CD14-positive monocyte (primary cell): ENCODE measurements around the gene LETM1. TPM values are rescaled to one million over a fixed set of nuclear protein-coding genes. Genes with fewer than 3 reads are reported as not detected.

Experiments
- DNase-seq, 3 donors: peaks; one replicate each; pipeline ENCODE4 v3.0.0-alpha.2; 2011 to 2022
- H2AFZ ChIP-seq: 2 replicates; pipeline ENCODE4 v1.6.0; 2012; ENCODE audit warnings: mild to moderate bottlenecking, low read depth, low read length, inconsistent platforms; ENCODE audit not compliant: insufficient read depth, poor library complexity, severe bottlenecking
- H3K27ac ChIP-seq, 2 donors: 1 replicate in 1 of 2; 2 replicates in 1 of 2; pipeline ENCODE4 v1.5.1; 2012 to 2013; ENCODE audit warnings: low read length in 2 of 2, control low read depth in 1 of 2, inconsistent platforms in 1 of 2, low read depth in 1 of 2, mild to moderate bottlenecking in 1 of 2
- H3K27me3 ChIP-seq, 2 donors: one replicate each; pipeline versions ENCODE4 v1.6.0 to v1.6.1; 2011 to 2013; ENCODE audit warnings: low read length in 2 of 2; ENCODE audit not compliant: control insufficient read depth in 2 of 2, insufficient read depth in 2 of 2
- H3K36me3 ChIP-seq, 2 donors: replicated peaks in 1 of 2; 1 replicate in 1 of 2; 2 replicates in 1 of 2; pipeline versions ENCODE4 v1.5.1 to v1.6.1; 2012 to 2013; ENCODE audit warnings: low read length in 2 of 2, control low read depth in 1 of 2, inconsistent platforms in 1 of 2, mild to moderate bottlenecking in 1 of 2; ENCODE audit not compliant: insufficient read depth in 2 of 2, control insufficient read depth in 1 of 2
- H3K4me1 ChIP-seq, 2 donors: 1 replicate in 1 of 2; 2 replicates in 1 of 2; pipeline versions ENCODE4 v1.5.1 to v1.6.1; 2012 to 2013; ENCODE audit warnings: low read length in 2 of 2, control low read depth in 1 of 2, inconsistent platforms in 1 of 2, mild to moderate bottlenecking in 1 of 2, moderate library complexity in 1 of 2; ENCODE audit not compliant: insufficient read depth in 2 of 2, control insufficient read depth in 1 of 2
- H3K4me2 ChIP-seq: replicated peaks from 2 replicates; pipeline ENCODE3; 2012; ENCODE audit warnings: low read length, moderate library complexity, mild to moderate bottlenecking; ENCODE audit not compliant: poor library complexity, severe bottlenecking; ENCODE audit errors: extremely low read depth
- H3K4me3 ChIP-seq, 3 experiments: fragments of 200-600 bp in 1 of 3; sonication (generic) in 1 of 3; replicated peaks in 1 of 3; 1 replicate in 2 of 3; 2 replicates in 1 of 3; pipeline ENCODE4 v1.5.1; 2011 to 2013; ENCODE audit warnings: low read length in 3 of 3, mild to moderate bottlenecking in 3 of 3, control low read depth in 2 of 3, low read depth in 2 of 3, inconsistent platforms in 1 of 3, moderate library complexity in 1 of 3
- H3K79me2 ChIP-seq: 2 replicates; pipeline ENCODE4 v1.6.0; 2012; ENCODE audit warnings: mild to moderate bottlenecking, control low read depth, inconsistent platforms, low read length, moderate library complexity; ENCODE audit not compliant: insufficient read depth
- H3K9ac ChIP-seq: 2 replicates; pipeline ENCODE4 v1.6.0; 2017; ENCODE audit warnings: low read length, mild to moderate bottlenecking; ENCODE audit not compliant: insufficient read depth, poor library complexity, severe bottlenecking
- H3K9me3 ChIP-seq, 2 donors: replicated peaks in 1 of 2; 1 replicate in 1 of 2; 2 replicates in 1 of 2; pipeline versions ENCODE4 v1.5.1 to v1.6.1; 2012 to 2013; ENCODE audit warnings: low read length in 2 of 2, control low read depth in 1 of 2; ENCODE audit not compliant: control insufficient read depth in 1 of 2, insufficient read depth in 1 of 2
- H4K20me1 ChIP-seq: 2 replicates; pipeline ENCODE4 v1.6.0; 2012; ENCODE audit warnings: mild to moderate bottlenecking, low read length, control low read depth, moderate library complexity; ENCODE audit not compliant: insufficient read depth
- H3K27ac Mint-ChIP-seq, 7 donors: one replicate each; pipeline ENCODE4 v1.8.0; 2020; ENCODE audit warnings: mild to moderate bottlenecking in 7 of 7, mixed read lengths in 7 of 7, moderate library complexity in 6 of 7, inconsistent platforms in 2 of 7
- H3K27me3 Mint-ChIP-seq, 3 donors: one replicate each; pipeline ENCODE4 v1.8.0; 2021 to 2022; ENCODE audit warnings: low read depth in 3 of 3, mild to moderate bottlenecking in 3 of 3, mixed read lengths in 3 of 3, moderate library complexity in 3 of 3, inconsistent platforms in 1 of 3
- H3K36me3 Mint-ChIP-seq, 2 donors: one replicate each; pipeline ENCODE4 v1.8.0; 2020; ENCODE audit warnings: mixed read lengths in 2 of 2, inconsistent platforms in 1 of 2, mild to moderate bottlenecking in 1 of 2
- H3K4me1 Mint-ChIP-seq: one replicate; pipeline ENCODE4 v1.8.0; 2020; ENCODE audit warnings: mild to moderate bottlenecking, mixed read lengths
- H3K4me3 Mint-ChIP-seq, 2 donors: one replicate each; pipeline ENCODE4 v1.8.0; 2020; ENCODE audit warnings: mild to moderate bottlenecking in 2 of 2, mixed read lengths in 2 of 2, moderate library complexity in 1 of 2
- H3K9me3 Mint-ChIP-seq, 7 donors: one replicate each; pipeline ENCODE4 v1.8.0; 2020 to 2022; ENCODE audit warnings: mixed read lengths in 7 of 7, mild to moderate bottlenecking in 6 of 7, moderate library complexity in 6 of 7, inconsistent platforms in 2 of 7
- CTCF ChIP-seq: fragments of 200-600 bp; IDR thresholded peaks from one replicate; pipeline ENCODE4 v1.8.0; 2022; ENCODE audit warnings: antibody characterized with exemption, mild to moderate bottlenecking
- WGBS: methylation state at CpG from one replicate; pipeline ENCODE4 v1.1.5; 2013; ENCODE audit warnings: missing lambda C conversion rate; ENCODE audit not compliant: insufficient coverage; 5-methylcytosine and 5-hydroxymethylcytosine counted together
- intact Hi-C, 2 donors: fragments of 100-400 bp; cut with micrococcal nuclease; formaldehyde crosslinking; loops; one replicate each; pipeline versions ENCODE4 v1.15.0 to v1.15.1; 2023
- polyA plus RNA-seq, 3 donors: library from polyadenylated mRNA; depleted of rRNA in 1 of 3; unstranded in 2 of 3; stranded (reverse) in 1 of 3; fragments of 300-500 nt in 2 of 3; fragments of >200 nt in 1 of 3; fragmentation: Illumina TruSeq in 2 of 3; gene quantifications; 1 replicate in 2 of 3; 2 replicates in 1 of 3; pipeline ENCODE4 v1.2.3, GENCODE V29; 2012 to 2021

LETM1 gene
- polyA plus RNA-seq, 3 donors = 6.2 to 18.6 (median 9.0) TPM

- no peak overlapping the region for H3K9ac ChIP-seq
- no peak overlapping the region for H3K4me2 ChIP-seq
These were observed 71.6 kb downstream of the LETM1 start for GRCh38 chr4:1784395-1784788.

GRCh38 chr4:1783970-1784369, 72.0 kb downstream of the LETM1 start:
- H3K27me3 Mint-ChIP-seq = peaks cover 0 to 5% (median 4%) of the 10 kb centered on the region in 3 donors
- H2AFZ ChIP-seq = no peak overlapping the region
- H3K4me3 Mint-ChIP-seq = no peak overlapping the region
- H3K9me3 ChIP-seq = no peaks in the 10 kb centered on the region
- WGBS = 92% methylated on average over 12 of the region's 12 CpGs
- H3K36me3 Mint-ChIP-seq = no peaks in the 10 kb centered on the region
- H3K4me1 ChIP-seq = no peaks in the 10 kb centered on the region
- no peaks in the 10 kb centered on the region for H3K27me3 ChIP-seq
- no peak overlapping the region for H3K4me3 ChIP-seq
- no peak overlapping the region for H3K9ac ChIP-seq
- no peak for DNase-seq
- no peaks in the 10 kb centered on the region for H3K36me3 ChIP-seq
- intact Hi-C loops = no loop called here
- no peak overlapping the region for H3K27ac Mint-ChIP-seq
- H3K27ac ChIP-seq = no peak overlapping the region
- H3K9me3 Mint-ChIP-seq = peaks cover 0 to 3% (median 0%) of the 10 kb centered on the region in 7 donors
- H3K4me2 ChIP-seq = no peak overlapping the region
- no peaks in the 10 kb centered on the region for H3K79me2 ChIP-seq
- no peak for TF ChIP-seq CTCF
- no peaks in the 10 kb centered on the region for H4K20me1 ChIP-seq
- H3K4me1 Mint-ChIP-seq = no peaks in the 10 kb centered on the region

More at GRCh38 chr4:1784395-1784788, 71.6 kb downstream of the LETM1 start:
- Histone ChIP-seq H4K20me1 (no peaks in the 10 kb centered on the region), H3K9me3 (no peaks in the 10 kb centered on the region), H2AFZ (no peak overlapping the region), H3K27me3 (no peaks in the 10 kb centered on the region), H3K4me3 (no peak overlapping the region), H3K36me3 (no peaks in the 10 kb centered on the region), H3K79me2 (no peaks in the 10 kb centered on the region), H3K4me1 (no peaks in the 10 kb centered on the region), H3K27ac (no peak overlapping the region)
- Mint-ChIP-seq H3K4me1 (no peaks in the 10 kb centered on the region), H3K36me3 (no peaks in the 10 kb centered on the region), H3K9me3 (peaks cover 0 to 3% (median 0%) of the 10 kb centered on the region in 7 donors), H3K27me3 (peaks cover 0 to 5% (median 4%) of the 10 kb centered on the region in 3 donors), H3K27ac (no peak overlapping the region), H3K4me3 (no peak overlapping the region)
- intact Hi-C loops = no loop called here
- TF ChIP-seq CTCF = no peak
- WGBS = 92% methylated on average over 10 of the region's 10 CpGs
- no peak for DNase-seq
